Adipocyte (in vitro differentiated cells): ENCODE measurements around the gene SLC18B1.

ENCODE experiments used
- DNase-seq: peaks from one replicate; pipeline ENCODE4 v3.0.0-alpha.2; 2015; ENCODE audit warnings: low read depth
- H3K27me3 ChIP-seq: replicated peaks from 2 replicates; pipeline ENCODE4 v1.7.0; 2013; ENCODE audit warnings: mild to moderate bottlenecking, low read length, moderate library complexity; ENCODE audit not compliant: control insufficient read depth, insufficient read depth
- H3K36me3 ChIP-seq: 2 replicates; pipeline ENCODE4 v1.7.0; 2013; ENCODE audit warnings: low read length, mild to moderate bottlenecking, moderate library complexity; ENCODE audit not compliant: control insufficient read depth, insufficient read depth, severe bottlenecking
- H3K4me1 ChIP-seq: 2 replicates; pipeline ENCODE4 v1.7.0; 2013; ENCODE audit warnings: mild to moderate bottlenecking, low read length, moderate library complexity; ENCODE audit not compliant: control insufficient read depth, insufficient read depth
- H3K4me3 ChIP-seq: 2 replicates; pipeline ENCODE4 v1.7.0; 2013; ENCODE audit warnings: mild to moderate bottlenecking, low read length, moderate library complexity
- H3K9ac ChIP-seq: 2 replicates; pipeline ENCODE4 v1.7.0; 2013; ENCODE audit warnings: mild to moderate bottlenecking, low read length, moderate library complexity
- H3K9me3 ChIP-seq: 2 replicates; pipeline ENCODE4 v1.7.0; 2013; ENCODE audit warnings: mild to moderate bottlenecking, low read length, moderate library complexity; ENCODE audit not compliant: control insufficient read depth

Gene SLC18B1

GRCh38 chr6:132734694-132735236, 63.7 kb downstream of the SLC18B1 start:
- Histone ChIP-seq H3K9ac (no peak overlapping the region), H3K4me1 (peaks cover 32% of the 10 kb centered on the region), H3K9me3 (no peaks in the 10 kb centered on the region), H3K4me3 (no peak overlapping the region), H3K27me3 (no peaks in the 10 kb centered on the region), H3K36me3 (no peaks in the 10 kb centered on the region)
- peak; percentile 91 for DNase-seq

GRCh38 chr6:132733814-132734213, 64.6 kb downstream of the SLC18B1 start:
- H3K27me3 ChIP-seq: no peaks in the 10 kb centered on the region
- H3K9ac ChIP-seq: no peak overlapping the region
- H3K9me3 ChIP-seq: no peaks in the 10 kb centered on the region
- H3K4me3 ChIP-seq: no peak overlapping the region
- H3K36me3 ChIP-seq: no peaks in the 10 kb centered on the region
- peaks cover 32% of the 10 kb centered on the region for H3K4me1 ChIP-seq
- peak; percentile 58 for DNase-seq

GRCh38 chr6:132733283-132733682, 65.2 kb downstream of the SLC18B1 start:
- no peak for DNase-seq
- no peaks in the 10 kb centered on the region for H3K36me3 ChIP-seq

GRCh38 chr6:132731086-132731485, 67.4 kb downstream of the SLC18B1 start:
- Histone ChIP-seq H3K4me1 (peaks cover 24% of the 10 kb centered on the region), H3K4me3 (no peak overlapping the region), H3K36me3 (no peaks in the 10 kb centered on the region), H3K9ac (no peak overlapping the region), H3K9me3 (no peaks in the 10 kb centered on the region), H3K27me3 (no peaks in the 10 kb centered on the region)
- peak; percentile 61 for DNase-seq

More at GRCh38 chr6:132733283-132733682, 65.2 kb downstream of the SLC18B1 start:
- H3K27me3 ChIP-seq: no peaks in the 10 kb centered on the region
- no peak overlapping the region for H3K9ac ChIP-seq
- H3K4me1 ChIP-seq: peaks cover 32% of the 10 kb centered on the region
- no peaks in the 10 kb centered on the region for H3K9me3 ChIP-seq
- H3K4me3 ChIP-seq: no peak overlapping the region

- Histone ChIP-seq H3K4me1 (peaks cover 19% of the 10 kb centered on the region), H3K9ac (no peak overlapping the region), H3K36me3 (no peaks in the 10 kb centered on the region), H3K27me3 (no peaks in the 10 kb centered on the region), H3K9me3 (no peaks in the 10 kb centered on the region), H3K4me3 (no peak overlapping the region)
- DNase-seq: peak; percentile 90
These were observed 67.9 kb downstream of the SLC18B1 start for GRCh38 chr6:132730560-132730959.

- no peak for DNase-seq
- Histone ChIP-seq H3K27me3 (no peaks in the 10 kb centered on the region), H3K9me3 (no peaks in the 10 kb centered on the region), H3K36me3 (no peaks in the 10 kb centered on the region), H3K9ac (no peak overlapping the region), H3K4me3 (no peak overlapping the region), H3K4me1 (peaks cover 8% of the 10 kb centered on the region)
These were observed 69.8 kb downstream of the SLC18B1 start for GRCh38 chr6:132728616-132729015.

- Histone ChIP-seq H3K9me3 (no peaks in the 10 kb centered on the region), H3K9ac (no peak overlapping the region), H3K4me1 (peaks cover 8% of the 10 kb centered on the region), H3K27me3 (peaks cover 3% of the 10 kb centered on the region), H3K4me3 (no peak overlapping the region), H3K36me3 (no peaks in the 10 kb centered on the region)
- DNase-seq: no peak
These were observed 71.8 kb downstream of the SLC18B1 start for GRCh38 chr6:132726608-132726975.

GRCh38 chr6:132725947-132726607, 72.4 kb downstream of the SLC18B1 start:
- no peak for DNase-seq
- H3K4me1 ChIP-seq: peaks cover 8% of the 10 kb centered on the region
- no peak overlapping the region for H3K4me3 ChIP-seq
- peaks cover 3% of the 10 kb centered on the region for H3K27me3 ChIP-seq
- H3K9ac ChIP-seq: no peak overlapping the region
- no peaks in the 10 kb centered on the region for H3K36me3 ChIP-seq
- H3K9me3 ChIP-seq: no peaks in the 10 kb centered on the region

GRCh38 chr6:132725471-132725870, 73.0 kb downstream of the SLC18B1 start:
- H3K36me3 ChIP-seq: no peaks in the 10 kb centered on the region
- no peak overlapping the region for H3K9ac ChIP-seq
- no peak for DNase-seq
- no peak overlapping the region for H3K4me3 ChIP-seq
- peaks cover 3% of the 10 kb centered on the region for H3K4me1 ChIP-seq
- H3K9me3 ChIP-seq: no peaks in the 10 kb centered on the region
- peaks cover 3% of the 10 kb centered on the region for H3K27me3 ChIP-seq

GRCh38 chr6:132719736-132720448, 78.5 kb downstream of the SLC18B1 start:
- no peak for DNase-seq
- Histone ChIP-seq H3K9ac (no peak overlapping the region), H3K4me1 (no peaks in the 10 kb centered on the region), H3K27me3 (peaks cover 3% of the 10 kb centered on the region), H3K36me3 (no peaks in the 10 kb centered on the region), H3K4me3 (no peak overlapping the region), H3K9me3 (no peaks in the 10 kb centered on the region)
